Measurements from ENCODE around the gene SLC1A1. TPM values are rescaled to one million over a fixed set of nuclear protein-coding genes. Genes with fewer than 3 reads are reported as not detected.

Gene SLC1A1
- total and polyA plus RNA-seq, 4 donors, result 0.33 to 86.0 (median 33.2) TPM

DNA sequence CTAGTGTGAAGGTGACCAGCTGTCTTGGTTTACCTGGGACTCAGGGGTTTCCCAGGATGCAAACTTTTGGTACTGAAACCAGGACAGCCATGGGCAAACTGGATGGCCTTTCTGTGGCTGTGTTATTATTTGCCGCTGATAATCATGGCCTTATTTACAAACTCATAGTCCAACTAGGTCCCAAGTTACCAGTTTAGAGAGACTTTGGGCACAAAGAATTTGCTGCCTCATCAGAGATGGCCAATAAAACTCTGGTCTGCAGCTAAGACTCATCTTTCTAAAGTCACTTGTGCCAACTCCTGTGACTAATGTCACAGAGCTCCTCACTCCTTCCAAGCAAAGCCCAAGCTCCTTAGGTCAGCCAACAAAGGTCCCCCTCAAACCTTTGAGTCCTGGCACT lies 124.4 kb downstream of the SLC1A1 start:
- H3K4me3 ChIP-seq (ENCODE audit: low read depth in 1 of 3, low read length in 3 of 3), result peak overlapping the region; percentile 49 to 66 (median 60)
- H3K27me3 ChIP-seq (ENCODE audit: control insufficient read depth in 4 of 4, insufficient read depth in 4 of 4, low read length in 3 of 4), result no peaks in the 10 kb centered on the region
- peaks cover 0 to 20% (median 9%) of the 10 kb centered on the region in 4 donors for H3K4me1 ChIP-seq (ENCODE audit: control insufficient read depth in 4 of 4, insufficient read depth in 4 of 4, low read length in 3 of 4)
- peak overlapping the region; percentile 54 to 85 for H3K27ac ChIP-seq (ENCODE audit: low read depth in 1 of 2, low read length in 2 of 2)
- H3K9ac ChIP-seq (ENCODE audit: low read depth in 1 of 2, low read length in 2 of 2), result peak overlapping the region; percentile 50 to 88
- peaks cover 0 to under 1% (median 0%) of the 10 kb centered on the region in 4 donors for H3K36me3 ChIP-seq (ENCODE audit: control insufficient read depth in 4 of 4, insufficient read depth in 3 of 4, low read depth in 1 of 4, low read length in 3 of 4)
- TF ChIP-seq HNF4A (conservative IDR thresholded peaks at IDR 0.05), result peak; percentile 84 to 88
- TF ChIP-seq FOXA2 (IDR thresholded peaks at IDR 0.05), result peak; percentile 94
- peak in 1 of 2 donors; percentile 33 for TF ChIP-seq RAD21 (IDR thresholded peaks at IDR 0.05)
- TF ChIP-seq FOXA1 (IDR thresholded peaks at IDR 0.05), result peak; percentile 83
- TF ChIP-seq YY1 (IDR thresholded peaks at IDR 0.05), result peak; percentile 84
- no peak for TF ChIP-seq EGR1 (IDR thresholded peaks at IDR 0.05; ENCODE audit: low read depth in 2 of 2)
- TF ChIP-seq SP1 (IDR thresholded peaks at IDR 0.05), result peak; percentile 74
- TF ChIP-seq, protein P1, sequence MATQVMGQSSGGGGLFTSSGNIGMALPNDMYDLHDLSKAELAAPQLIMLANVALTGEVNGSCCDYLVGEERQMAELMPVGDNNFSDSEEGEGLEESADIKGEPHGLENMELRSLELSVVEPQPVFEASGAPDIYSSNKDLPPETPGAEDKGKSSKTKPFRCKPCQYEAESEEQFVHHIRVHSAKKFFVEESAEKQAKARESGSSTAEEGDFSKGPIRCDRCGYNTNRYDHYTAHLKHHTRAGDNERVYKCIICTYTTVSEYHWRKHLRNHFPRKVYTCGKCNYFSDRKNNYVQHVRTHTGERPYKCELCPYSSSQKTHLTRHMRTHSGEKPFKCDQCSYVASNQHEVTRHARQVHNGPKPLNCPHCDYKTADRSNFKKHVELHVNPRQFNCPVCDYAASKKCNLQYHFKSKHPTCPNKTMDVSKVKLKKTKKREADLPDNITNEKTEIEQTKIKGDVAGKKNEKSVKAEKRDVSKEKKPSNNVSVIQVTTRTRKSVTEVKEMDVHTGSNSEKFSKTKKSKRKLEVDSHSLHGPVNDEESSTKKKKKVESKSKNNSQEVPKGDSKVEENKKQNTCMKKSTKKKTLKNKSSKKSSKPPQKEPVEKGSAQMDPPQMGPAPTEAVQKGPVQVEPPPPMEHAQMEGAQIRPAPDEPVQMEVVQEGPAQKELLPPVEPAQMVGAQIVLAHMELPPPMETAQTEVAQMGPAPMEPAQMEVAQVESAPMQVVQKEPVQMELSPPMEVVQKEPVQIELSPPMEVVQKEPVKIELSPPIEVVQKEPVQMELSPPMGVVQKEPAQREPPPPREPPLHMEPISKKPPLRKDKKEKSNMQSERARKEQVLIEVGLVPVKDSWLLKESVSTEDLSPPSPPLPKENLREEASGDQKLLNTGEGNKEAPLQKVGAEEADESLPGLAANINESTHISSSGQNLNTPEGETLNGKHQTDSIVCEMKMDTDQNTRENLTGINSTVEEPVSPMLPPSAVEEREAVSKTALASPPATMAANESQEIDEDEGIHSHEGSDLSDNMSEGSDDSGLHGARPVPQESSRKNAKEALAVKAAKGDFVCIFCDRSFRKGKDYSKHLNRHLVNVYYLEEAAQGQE (IDR thresholded peaks at IDR 0.05), result peak; percentile 89
- TF ChIP-seq, protein P2, sequence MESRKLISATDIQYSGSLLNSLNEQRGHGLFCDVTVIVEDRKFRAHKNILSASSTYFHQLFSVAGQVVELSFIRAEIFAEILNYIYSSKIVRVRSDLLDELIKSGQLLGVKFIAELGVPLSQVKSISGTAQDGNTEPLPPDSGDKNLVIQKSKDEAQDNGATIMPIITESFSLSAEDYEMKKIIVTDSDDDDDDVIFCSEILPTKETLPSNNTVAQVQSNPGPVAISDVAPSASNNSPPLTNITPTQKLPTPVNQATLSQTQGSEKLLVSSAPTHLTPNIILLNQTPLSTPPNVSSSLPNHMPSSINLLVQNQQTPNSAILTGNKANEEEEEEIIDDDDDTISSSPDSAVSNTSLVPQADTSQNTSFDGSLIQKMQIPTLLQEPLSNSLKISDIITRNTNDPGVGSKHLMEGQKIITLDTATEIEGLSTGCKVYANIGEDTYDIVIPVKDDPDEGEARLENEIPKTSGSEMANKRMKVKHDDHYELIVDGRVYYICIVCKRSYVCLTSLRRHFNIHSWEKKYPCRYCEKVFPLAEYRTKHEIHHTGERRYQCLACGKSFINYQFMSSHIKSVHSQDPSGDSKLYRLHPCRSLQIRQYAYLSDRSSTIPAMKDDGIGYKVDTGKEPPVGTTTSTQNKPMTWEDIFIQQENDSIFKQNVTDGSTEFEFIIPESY (IDR thresholded peaks at IDR 0.05), result no peak
- peak in 1 of 2 donors; percentile 39 for TF ChIP-seq JUND (IDR thresholded peaks at IDR 0.05)
- peak; percentile 48 for TF ChIP-seq HNF4G (IDR thresholded peaks at IDR 0.05)
- peak; percentile 16 to 62 for TF ChIP-seq RXRA (IDR thresholded peaks at IDR 0.05)
- TF ChIP-seq, protein P3, sequence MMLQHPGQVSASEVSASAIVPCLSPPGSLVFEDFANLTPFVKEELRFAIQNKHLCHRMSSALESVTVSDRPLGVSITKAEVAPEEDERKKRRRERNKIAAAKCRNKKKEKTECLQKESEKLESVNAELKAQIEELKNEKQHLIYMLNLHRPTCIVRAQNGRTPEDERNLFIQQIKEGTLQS (IDR thresholded peaks at IDR 0.05), result no peak
- WGBS, result 41% methylated on average over 1 of the region's 1 CpG
- H3K9me3 ChIP-seq (ENCODE audit: control insufficient read depth in 4 of 4, low read length in 3 of 4), result no peaks in the 10 kb centered on the region
- DNase-seq (ENCODE audit: low spot score), result no peak

- peaks cover 0 to 3% (median under 1%) of the 10 kb centered on the region in 4 donors for H3K36me3 ChIP-seq (ENCODE audit: control insufficient read depth in 4 of 4, insufficient read depth in 3 of 4, low read depth in 1 of 4, low read length in 3 of 4)
- H3K27me3 ChIP-seq (ENCODE audit: control insufficient read depth in 4 of 4, insufficient read depth in 4 of 4, low read length in 3 of 4), result no peaks in the 10 kb centered on the region
- H3K27ac ChIP-seq (ENCODE audit: low read depth in 1 of 2, low read length in 2 of 2), result peak overlapping the region; percentile 54 to 85
- H3K9ac ChIP-seq (ENCODE audit: low read depth in 1 of 2, low read length in 2 of 2), result peak overlapping the region in 1 of 2 donors; percentile 85
- no peaks in the 10 kb centered on the region for H3K9me3 ChIP-seq (ENCODE audit: control insufficient read depth in 4 of 4, low read length in 3 of 4)
- H3K4me3 ChIP-seq (ENCODE audit: low read depth in 1 of 3, low read length in 3 of 3), result peak overlapping the region; percentile 15 to 66 (median 49)
- DNase-seq (ENCODE audit: low spot score), result no peak
- peaks cover 0 to 20% (median 9%) of the 10 kb centered on the region in 4 donors for H3K4me1 ChIP-seq (ENCODE audit: control insufficient read depth in 4 of 4, insufficient read depth in 4 of 4, low read length in 3 of 4)
- WGBS, result 31% methylated on average over 4 of the region's 4 CpGs
- TF ChIP-seq HNF4A (conservative IDR thresholded peaks at IDR 0.05) (peak in 1 of 2 donors; percentile 46), RXRA (IDR thresholded peaks at IDR 0.05) (no peak), SP1 (IDR thresholded peaks at IDR 0.05) (peak; percentile 19), FOXA1 (IDR thresholded peaks at IDR 0.05) (peak; percentile 77), EGR1 (IDR thresholded peaks at IDR 0.05; ENCODE audit: low read depth in 2 of 2) (peak in 1 of 2 donors; percentile 52), GABPA (IDR thresholded peaks at IDR 0.05 in 1 of 2, conservative IDR thresholded peaks at IDR 0.05 in 1 of 2) (no peak), RAD21 (IDR thresholded peaks at IDR 0.05) (peak; percentile 38 to 53), TAF1 (conservative IDR thresholded peaks at IDR 0.05) (no peak), JUND (IDR thresholded peaks at IDR 0.05) (peak in 1 of 2 donors; percentile 61), NR2F2 (IDR thresholded peaks at IDR 0.05) (no peak), YY1 (IDR thresholded peaks at IDR 0.05) (no peak), CTCF (IDR thresholded peaks at IDR 0.05; ENCODE audit: low read depth, low read length, missing input control) (no peak)
- TF ChIP-seq, protein P1 (IDR thresholded peaks at IDR 0.05), result no peak
- TF ChIP-seq, protein P4, sequence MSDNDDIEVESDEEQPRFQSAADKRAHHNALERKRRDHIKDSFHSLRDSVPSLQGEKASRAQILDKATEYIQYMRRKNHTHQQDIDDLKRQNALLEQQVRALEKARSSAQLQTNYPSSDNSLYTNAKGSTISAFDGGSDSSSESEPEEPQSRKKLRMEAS (IDR thresholded peaks at IDR 0.05), result no peak
- TF ChIP-seq, protein P3 (IDR thresholded peaks at IDR 0.05), result peak; percentile 40
Observed at GRCh38 chr9:4615251-4615650, 125.0 kb downstream of the SLC1A1 start.
